AG04449 (cell line): ENCODE results near the gene CYB561D2.

Experiments
- CTCF ChIA-PET: fragments of 350-600 bp; formaldehyde crosslinking; extraction: SDS; loops from one replicate; lab custom pipeline; 2021; ENCODE audit warnings: antibody characterized with exemption; lab: Yijun Ruan, JAX
- POLR2A ChIA-PET: fragments of 400-600, 350-600 bp; formaldehyde crosslinking; extraction: SDS; loops from one replicate; lab custom pipeline; 2020; ENCODE audit warnings: antibody characterized with exemption, inconsistent platforms; lab: Yijun Ruan, JAX
- DNase-seq: peaks from one replicate; pipeline ENCODE4 v3.0.0-alpha.2; 2010; ENCODE audit warnings: low read depth, low spot score
- H3K4me3 ChIP-seq: 2 replicates; pipeline ENCODE4 v1.5.1; 2011; ENCODE audit warnings: low read depth, mild to moderate bottlenecking, control low read depth, low read length
- CTCF ChIP-seq: IDR thresholded peaks from one replicate; pipeline ENCODE4 v1.5.1; 2011; ENCODE audit warnings: mild to moderate bottlenecking, moderate library complexity, low read length, control low read depth, inconsistent platforms; ENCODE audit not compliant: insufficient read depth; ENCODE audit errors: missing control alignments

Gene CYB561D2

DNA sequence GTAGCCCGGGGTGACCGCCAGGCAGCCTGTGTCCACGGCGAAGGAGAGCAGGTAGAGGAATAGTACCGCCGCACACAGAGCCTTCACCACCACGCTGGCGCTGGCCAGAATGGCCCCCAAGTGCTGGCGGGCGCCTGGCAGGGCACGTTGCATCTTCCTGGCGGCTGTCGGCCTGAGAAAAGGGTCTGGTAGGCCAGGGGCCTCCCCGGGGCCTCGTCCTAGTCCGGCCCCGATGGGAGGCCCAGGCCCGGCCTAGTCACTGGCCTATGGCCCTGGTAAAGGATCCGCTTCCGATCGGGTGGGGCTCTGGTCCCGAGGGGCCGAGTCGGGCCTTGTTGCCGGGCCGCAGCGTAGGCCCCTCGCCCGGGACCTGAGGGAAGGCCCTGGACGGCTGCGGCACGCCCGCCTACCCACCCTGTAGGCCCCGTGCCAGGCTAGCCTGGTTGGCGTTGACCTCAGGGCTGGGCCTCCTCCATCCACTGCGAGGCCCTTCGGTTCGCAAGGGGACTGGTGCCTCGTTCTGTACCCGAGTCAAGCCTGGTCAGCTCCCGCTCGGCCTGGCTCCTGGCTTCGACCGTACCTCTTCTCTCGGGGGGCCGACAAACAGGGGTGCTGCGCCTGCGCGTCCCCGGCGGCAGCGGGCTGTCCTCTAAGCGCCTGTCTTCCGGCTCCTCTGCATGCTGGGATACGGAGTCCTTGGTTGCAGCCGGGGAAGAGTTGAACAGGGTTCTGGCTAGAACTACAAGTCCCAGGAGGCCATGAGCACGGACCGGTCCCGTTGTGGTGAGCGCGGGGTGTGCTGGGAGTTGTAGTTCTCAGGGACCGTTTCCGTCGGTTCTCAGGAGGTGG is 8.5 kb downstream of the CYB561D2 start, which contains the start of gene TMEM115:
Gene TMEM115, minus strand, starts transcription at position 611 of the 849 bp plus-strand sequence. Its CDS starts 458 bp downstream, at position 153.
- DNase-seq, result peak; percentile 95
- H3K4me3 ChIP-seq, result peak within 1 kb of the TSS; percentile 99
- ChIA-PET POLR2A (interaction anchor here (0.6 to 1.2 kb wide), 2 partner anchors 8 to 10 kb away, joined by 3 read pairs; partner anchors contain the start of genes CYB561D2 and NPRL2), CTCF (interaction anchor here (1.3 to 1.5 kb wide), 3 partner anchors 12 to 183 kb away, joined by 3 to 5 read pairs (median 5); partner anchors contain the start of gene RASSF1)
- TF ChIP-seq CTCF, result no peak

- POLR2A ChIA-PET, result interaction anchor here (0.6 to 1.2 kb wide), 2 partner anchors 9 to 10 kb away, joined by 3 read pairs; partner anchors contain the start of genes CYB561D2 and NPRL2
- CTCF ChIA-PET, result interaction anchor here (1.3 to 1.5 kb wide), 3 partner anchors 12 to 183 kb away, joined by 3 to 5 read pairs (median 5); partner anchors contain the start of gene RASSF1
- no peak for DNase-seq
- no peak for TF ChIP-seq CTCF
- H3K4me3 ChIP-seq, result peak overlapping the region; percentile 38
These were observed 9.1 kb downstream of the CYB561D2 start for GRCh38 chr3:50359760-50360110.

DNA sequence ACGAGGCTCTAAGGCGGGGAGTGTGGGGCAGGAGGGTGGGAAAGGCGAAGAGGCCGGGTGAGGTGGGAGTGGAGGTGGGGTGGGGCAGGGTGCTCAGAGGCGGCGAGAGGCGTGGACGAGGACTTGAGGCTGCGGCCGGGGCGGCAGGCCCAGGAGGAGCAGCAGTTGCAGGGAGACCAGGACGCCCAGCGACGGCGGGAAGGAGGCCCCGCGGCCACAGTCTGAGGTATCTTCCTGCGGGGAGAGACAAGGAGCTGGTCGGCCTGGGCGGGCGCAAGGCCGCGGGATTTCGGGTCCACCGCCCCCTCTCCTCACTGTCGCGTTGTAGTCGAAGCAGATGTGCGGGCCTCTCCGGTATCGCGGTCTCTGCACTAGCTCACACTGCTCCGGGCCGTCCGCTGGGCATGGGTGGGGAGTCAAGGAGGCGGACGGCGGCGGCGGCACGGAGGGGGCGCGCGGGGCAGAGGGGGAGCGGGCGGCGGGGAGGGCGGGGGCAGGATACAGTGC is 14.0 kb downstream of the CYB561D2 start:
- H3K4me3 ChIP-seq, result peak overlapping the region; percentile 58
- CTCF ChIA-PET, result interaction anchor here (0.7 to 1.7 kb wide), 8 partner anchors 11 to 249 kb away, joined by 3 to 5 read pairs (median 4); partner anchors contain the start of genes CYB561D2 and NPRL2
- no peak for TF ChIP-seq CTCF
- POLR2A ChIA-PET, result no interaction called here
- DNase-seq, result no peak

- peak overlapping the region; percentile 58 for H3K4me3 ChIP-seq
- DNase-seq, result no peak
- CTCF ChIA-PET, result interaction anchor here (0.7 to 1.7 kb wide), 8 partner anchors 11 to 248 kb away, joined by 3 to 5 read pairs (median 4); partner anchors contain the start of genes CYB561D2 and NPRL2
- TF ChIP-seq CTCF, result no peak
- POLR2A ChIA-PET, result no interaction called here
These were observed 14.6 kb downstream of the CYB561D2 start for GRCh38 chr3:50365080-50365841.

- H3K4me3 ChIP-seq, result no peak overlapping the region
- DNase-seq, result no peak
- CTCF ChIA-PET, result interaction anchor here (1.2 to 1.7 kb wide), 3 partner anchors 15 to 184 kb away, joined by 3 to 5 read pairs (median 5); partner anchors contain the start of genes CYB561D2 and NPRL2
- POLR2A ChIA-PET, result no interaction called here
- no peak for TF ChIP-seq CTCF
These were observed 15.2 kb downstream of the CYB561D2 start for GRCh38 chr3:50365842-50366220.
